H9 (cell line): ENCODE data around the gene IL9. TPM values are rescaled to one million over a fixed set of nuclear protein-coding genes. Genes with fewer than 3 reads are reported as not detected.

ENCODE experiments used
- DNase-seq: peaks from one replicate; pipeline ENCODE4 v3.0.0-alpha.2; 2017
- H2AFZ ChIP-seq: one replicate; pipeline ENCODE4 v1.6.1; 2013; ENCODE audit warnings: mild to moderate bottlenecking, low read length, control low read depth, moderate library complexity
- H2AK5ac ChIP-seq: 2 replicates; pipeline ENCODE4 v1.6.1; 2013; ENCODE audit warnings: low read length, control low read depth, mixed read lengths; ENCODE audit not compliant: insufficient read length
- H2BK120ac ChIP-seq: one replicate; pipeline ENCODE4 v1.6.1; 2013; ENCODE audit warnings: low read depth, mild to moderate bottlenecking, low read length, control low read depth, inconsistent platforms; ENCODE audit not compliant: poor library complexity, severe bottlenecking
- H2BK12ac ChIP-seq: 2 replicates; pipeline ENCODE4 v1.6.1; 2013; ENCODE audit warnings: low read length, control low read depth, mixed read lengths, low read depth; ENCODE audit not compliant: insufficient read length
- H2BK15ac ChIP-seq: 2 replicates; pipeline ENCODE4 v1.6.1; 2013; ENCODE audit warnings: low read depth, low read length, control low read depth
- H2BK20ac ChIP-seq: one replicate; pipeline ENCODE4 v1.6.1; 2013; ENCODE audit warnings: low read depth, mild to moderate bottlenecking, low read length, control low read depth, inconsistent platforms; ENCODE audit not compliant: poor library complexity, severe bottlenecking
- H2BK5ac ChIP-seq: 2 replicates; pipeline ENCODE4 v1.6.1; 2013; ENCODE audit warnings: low read length, control low read depth, mixed read lengths; ENCODE audit not compliant: insufficient read length
- H3K14ac ChIP-seq: 2 replicates; pipeline ENCODE4 v1.6.1; 2013; ENCODE audit warnings: low read length, control low read depth; ENCODE audit not compliant: insufficient read depth
- H3K18ac ChIP-seq: 2 replicates; pipeline ENCODE4 v1.6.1; 2013; ENCODE audit warnings: low read depth, mild to moderate bottlenecking, mixed read lengths, low read length, control low read depth; ENCODE audit not compliant: insufficient read length
- H3K23ac ChIP-seq: 2 replicates; pipeline ENCODE4 v1.6.1; 2013; ENCODE audit warnings: low read length, control low read depth, mixed read lengths, low read depth; ENCODE audit not compliant: insufficient read length
- H3K23me2 ChIP-seq: 2 replicates; pipeline ENCODE4 v1.6.1; 2013; ENCODE audit warnings: low read depth, mild to moderate bottlenecking, mixed read lengths, low read length, control low read depth; ENCODE audit not compliant: insufficient read length, poor library complexity, severe bottlenecking
- H3K27ac ChIP-seq: 2 replicates; pipeline ENCODE4 v1.5.1; 2013; ENCODE audit warnings: low read length, control low read depth, mixed read lengths, low read depth; ENCODE audit not compliant: insufficient read length
- H3K27me3 ChIP-seq: 2 replicates; pipeline ENCODE4 v1.6.1; 2013; ENCODE audit warnings: low read length, control low read depth, inconsistent platforms; ENCODE audit not compliant: insufficient read depth
- H3K4ac ChIP-seq: 2 replicates; pipeline ENCODE4 v1.6.1; 2013; ENCODE audit warnings: low read depth, mild to moderate bottlenecking, control low read depth, inconsistent platforms, low read length, moderate library complexity
- H3K4me1 ChIP-seq: 2 replicates; pipeline ENCODE4 v1.6.1; 2013; ENCODE audit warnings: low read length, control low read depth, inconsistent platforms; ENCODE audit not compliant: insufficient read depth
- H3K4me2 ChIP-seq: 2 replicates; pipeline ENCODE4 v1.6.1; 2013; ENCODE audit warnings: low read length, control low read depth, mixed read lengths; ENCODE audit not compliant: insufficient read length, insufficient read depth
- H3K56ac ChIP-seq: 2 replicates; pipeline ENCODE4 v1.6.1; 2013; ENCODE audit warnings: low read depth, mild to moderate bottlenecking, mixed read lengths, low read length, control low read depth; ENCODE audit not compliant: insufficient read length
- H3K79me1 ChIP-seq: 2 replicates; pipeline ENCODE4 v1.6.1; 2013; ENCODE audit warnings: low read depth, mild to moderate bottlenecking, moderate library complexity, low read length, control low read depth, inconsistent platforms; ENCODE audit not compliant: insufficient read depth, poor library complexity, severe bottlenecking
- H3K79me2 ChIP-seq: 2 replicates; pipeline ENCODE4 v1.6.1; 2013; ENCODE audit warnings: low read length, control low read depth, inconsistent platforms; ENCODE audit not compliant: insufficient read depth
- H3K9ac ChIP-seq: 2 replicates; pipeline ENCODE4 v1.6.1; 2013; ENCODE audit warnings: low read length, control low read depth, mixed read lengths; ENCODE audit not compliant: insufficient read length; ENCODE audit errors: extremely low read depth
- H3K9me3 ChIP-seq: one replicate; pipeline ENCODE4 v1.6.1; 2013; ENCODE audit warnings: low read depth, low read length, inconsistent platforms; ENCODE audit not compliant: control insufficient read depth
- H3T11ph ChIP-seq: one replicate; pipeline ENCODE4 v1.6.1; 2013; ENCODE audit warnings: mild to moderate bottlenecking, low read length, control low read depth, inconsistent platforms
- H4K20me1 ChIP-seq: one replicate; pipeline ENCODE4 v1.6.1; 2013; ENCODE audit not compliant: control insufficient read depth, insufficient read length, insufficient read depth
- H4K5ac ChIP-seq: 2 replicates; pipeline ENCODE4 v1.6.1; 2013; ENCODE audit warnings: low read depth, mild to moderate bottlenecking, mixed read lengths, low read length, control low read depth; ENCODE audit not compliant: insufficient read length
- H4K8ac ChIP-seq: replicated peaks from 2 replicates; pipeline ENCODE4 v1.6.1; 2013; ENCODE audit warnings: low read length, control low read depth, mixed read lengths, low read depth; ENCODE audit not compliant: insufficient read length
- H4K91ac ChIP-seq: 2 replicates; pipeline ENCODE4 v1.6.1; 2013; ENCODE audit warnings: low read depth, mild to moderate bottlenecking, moderate library complexity, mixed read lengths, low read length, control low read depth; ENCODE audit not compliant: insufficient read length
- H3K27ac Mint-ChIP-seq, 3 experiments: 2 replicates in 2 of 3; 3 replicates in 1 of 3; pipeline ENCODE4 v1.8.0; 2020 to 2021; ENCODE audit warnings: mixed read lengths in 3 of 3, mild to moderate bottlenecking in 1 of 3, moderate library complexity in 1 of 3
- H3K27me3 Mint-ChIP-seq: 2 replicates; pipeline ENCODE4 v1.8.0; 2021; ENCODE audit warnings: low read depth, mild to moderate bottlenecking, moderate library complexity, mixed read lengths
- H3K36me3 Mint-ChIP-seq, 3 experiments: 2 replicates in 2 of 3; 3 replicates in 1 of 3; pipeline ENCODE4 v1.8.0; 2020 to 2021; ENCODE audit warnings: low read depth in 3 of 3, mixed read lengths in 3 of 3; ENCODE audit not compliant: insufficient read depth in 1 of 3
- H3K4me1 Mint-ChIP-seq, 2 experiments: 2 replicates each; pipeline ENCODE4 v1.8.0; 2020; ENCODE audit warnings: mixed read lengths in 2 of 2
- H3K4me3 Mint-ChIP-seq, 2 experiments: 2 replicates in 1 of 2; 3 replicates in 1 of 2; pipeline ENCODE4 v1.8.0; 2020 to 2021; ENCODE audit warnings: mild to moderate bottlenecking in 2 of 2, mixed read lengths in 2 of 2, moderate library complexity in 1 of 2
- H3K9me3 Mint-ChIP-seq, 2 experiments: 2 replicates in 1 of 2; 3 replicates in 1 of 2; pipeline ENCODE4 v1.8.0; 2020; ENCODE audit warnings: mild to moderate bottlenecking in 2 of 2, mixed read lengths in 2 of 2, moderate library complexity in 1 of 2
- WGBS: extraction: QIAGEN DNeasy Blood & Tissue Kit; methylation state at CpG from one replicate; pipeline ENCODE4 v1.1.7; 2013; ENCODE audit warnings: missing lambda C conversion rate, low lambda C conversion rate, mixed read lengths; ENCODE audit not compliant: insufficient read length; ENCODE audit errors: extremely low coverage; 5-methylcytosine and 5-hydroxymethylcytosine counted together
- total RNA-seq: library from RNA; stranded (reverse); gene quantifications from 2 replicates; pipeline ENCODE4 v1.2.1, GENCODE V29; 2021
- TF ChIP-seq, protein P1 (sequence below): fragments of 200-600 bp; sonication (generic); conservative IDR thresholded peaks from 3 replicates; pipeline ENCODE4 v1.8.0; 2021; ENCODE audit warnings: antibody characterized with exemption, mild to moderate bottlenecking

IL9 gene
- total RNA-seq, 1 experiment from 2014 or later = not detected

DNA sequence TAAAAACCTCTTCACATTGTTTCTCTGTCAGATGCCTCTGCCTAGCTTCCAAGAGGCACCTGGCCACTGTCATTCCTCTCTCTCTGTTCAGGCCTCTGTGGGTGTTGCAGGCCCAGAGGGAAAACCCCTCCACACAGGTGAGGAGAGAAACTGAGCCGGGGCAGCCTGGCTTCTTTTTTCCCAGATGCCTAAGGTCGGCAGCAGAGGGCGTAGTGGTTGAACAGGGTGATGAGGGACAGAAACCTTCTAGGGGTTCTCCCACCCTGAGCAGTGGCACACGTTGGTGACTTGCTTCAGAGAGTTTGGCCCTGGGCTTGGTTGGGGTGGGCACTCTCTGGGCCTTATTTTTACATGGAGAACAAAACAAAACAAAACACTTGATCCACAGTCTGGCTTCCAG lies 12.2 kb downstream of the IL9 start:
- Histone ChIP-seq H3K79me2 (no peaks in the 10 kb centered on the region), H3K23me2 (peaks cover 4% of the 10 kb centered on the region), H4K5ac (no peak overlapping the region), H4K20me1 (no peaks in the 10 kb centered on the region), H2BK5ac (no peak overlapping the region), H3K4me2 (no peak overlapping the region), H2AK5ac (no peak overlapping the region), H3K18ac (no peak overlapping the region), H3K23ac (no peak overlapping the region), H3K14ac (no peak overlapping the region), H4K8ac (no peak overlapping the region), H3K4me1 (no peaks in the 10 kb centered on the region; the same call in 1 of the 2 replicates), H2BK12ac (no peak overlapping the region), H3K27me3 (peaks cover 2% of the 10 kb centered on the region; the same call in 1 of the 2 replicates), H3K4ac (no peak overlapping the region), H3K79me1 (no peaks in the 10 kb centered on the region), H2BK20ac (no peak overlapping the region), H3K27ac (no peak overlapping the region), H3K9ac (no peak overlapping the region), H3K56ac (no peak overlapping the region), H2BK120ac (no peak overlapping the region), H3K9me3 (no peaks in the 10 kb centered on the region), H2AFZ (no peak overlapping the region), H2BK15ac (no peak overlapping the region), H4K91ac (no peak overlapping the region), H3T11ph (no peak overlapping the region)
- no peaks in the 10 kb centered on the region for H3K36me3 Mint-ChIP-seq
- H3K4me1 Mint-ChIP-seq = peaks cover 27 to 30% of the 10 kb centered on the region in 2 experiments
- no peak overlapping the region for H3K27ac Mint-ChIP-seq
- peak; percentile 60 for DNase-seq
- WGBS = no CpG with 5 or more reads among the region's 4 CpGs
- TF ChIP-seq, protein P1, sequence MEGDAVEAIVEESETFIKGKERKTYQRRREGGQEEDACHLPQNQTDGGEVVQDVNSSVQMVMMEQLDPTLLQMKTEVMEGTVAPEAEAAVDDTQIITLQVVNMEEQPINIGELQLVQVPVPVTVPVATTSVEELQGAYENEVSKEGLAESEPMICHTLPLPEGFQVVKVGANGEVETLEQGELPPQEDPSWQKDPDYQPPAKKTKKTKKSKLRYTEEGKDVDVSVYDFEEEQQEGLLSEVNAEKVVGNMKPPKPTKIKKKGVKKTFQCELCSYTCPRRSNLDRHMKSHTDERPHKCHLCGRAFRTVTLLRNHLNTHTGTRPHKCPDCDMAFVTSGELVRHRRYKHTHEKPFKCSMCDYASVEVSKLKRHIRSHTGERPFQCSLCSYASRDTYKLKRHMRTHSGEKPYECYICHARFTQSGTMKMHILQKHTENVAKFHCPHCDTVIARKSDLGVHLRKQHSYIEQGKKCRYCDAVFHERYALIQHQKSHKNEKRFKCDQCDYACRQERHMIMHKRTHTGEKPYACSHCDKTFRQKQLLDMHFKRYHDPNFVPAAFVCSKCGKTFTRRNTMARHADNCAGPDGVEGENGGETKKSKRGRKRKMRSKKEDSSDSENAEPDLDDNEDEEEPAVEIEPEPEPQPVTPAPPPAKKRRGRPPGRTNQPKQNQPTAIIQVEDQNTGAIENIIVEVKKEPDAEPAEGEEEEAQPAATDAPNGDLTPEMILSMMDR = peak; percentile 63
- no peaks in the 10 kb centered on the region for H3K9me3 Mint-ChIP-seq
- no peak overlapping the region for H3K4me3 Mint-ChIP-seq
- H3K27me3 Mint-ChIP-seq = peaks cover 35% of the 10 kb centered on the region
